Tongue (tissue), 3 donors: ENCODE measurements around the gene FRMD6. TPM values are rescaled to one million over a fixed set of nuclear protein-coding genes. Genes with fewer than 3 reads are reported as not detected.

ENCODE experiments used
- DNase-seq: peaks from one replicate; pipeline ENCODE4 v3.0.0-alpha.2; 2015
- small RNA-seq: library from RNA; depleted of rRNA; stranded (forward); fragments of <200 nt; gene quantifications from one replicate; pipeline ENCODE3, GENCODE V24; 2014; ENCODE audit warnings: low replicate concordance
- total RNA-seq: library from RNA; depleted of rRNA; stranded (reverse); fragments of >200 nt; gene quantifications from one replicate; pipeline ENCODE4 v1.2.3, GENCODE V29; 2014

The FRMD6 gene
- total RNA-seq, 1 donor from 2014 or later = 100 TPM

DNA sequence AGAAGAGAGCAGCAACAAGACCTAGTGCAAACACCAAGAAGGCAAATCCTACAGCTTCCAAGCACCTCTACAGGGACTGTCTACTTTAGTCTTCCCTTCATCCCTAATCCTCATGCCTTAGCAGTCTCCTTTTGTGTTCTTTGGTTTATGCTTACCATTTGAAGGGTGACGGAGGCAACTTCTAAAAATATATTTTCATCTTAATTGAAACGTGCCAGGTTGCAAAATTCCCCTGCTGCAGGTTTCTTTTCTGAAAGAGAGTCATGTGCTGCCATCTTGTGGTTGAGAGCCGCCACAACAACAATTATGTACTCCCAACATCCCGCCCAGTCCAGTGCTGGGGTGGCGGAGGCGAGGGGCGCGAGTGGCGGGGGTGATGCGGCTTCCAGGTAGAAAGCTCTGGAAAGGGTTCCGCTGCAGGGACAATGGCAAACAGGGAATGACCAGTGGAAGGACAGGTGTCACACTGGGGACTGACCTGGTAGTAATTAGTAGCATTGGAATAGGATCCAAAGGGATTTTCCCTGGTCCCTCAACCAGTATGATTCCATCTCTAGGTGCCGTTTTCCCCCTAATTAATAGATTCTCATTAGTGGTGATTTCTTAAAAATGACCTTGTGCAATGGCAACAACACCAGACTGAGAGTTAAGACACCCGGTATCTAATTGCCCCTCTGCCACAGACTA lies 128.4 kb downstream of the FRMD6 start:
- peak; percentile 88 for DNase-seq

Small RNA genes within 50 kb of the gene (small RNA-seq; reads per million reads assigned to genes)
- gene OR7E159P (not detected), gene RNA5SP385 (not detected), gene RNU6-301P (not detected)

Other genes starting within 250 kb of the FRMD6 start
- 45.1 TPM for gene GNG2, start 208.7 kb downstream of the FRMD6 start, total RNA-seq